Measurements from ENCODE around the gene YWHAB. TPM values are rescaled to one million over a fixed set of nuclear protein-coding genes. Genes with fewer than 3 reads are reported as not detected.

The YWHAB gene
- total and polyA plus RNA-seq, 3 donors from 2014 or later: 106 to 127 (median 125) TPM

- Histone ChIP-seq H3K4me1 (no peaks in the 10 kb centered on the region), H3K27me3 (no peaks in the 10 kb centered on the region), H3K27ac (no peak overlapping the region), H3K9me3 (no peaks in the 10 kb centered on the region), H3K4me3 (no peak overlapping the region), H3K36me3 (ENCODE audit: low read depth, missing control alignments) (no peaks in the 10 kb centered on the region)
- intact Hi-C loops (cut with DNase I; ENCODE audit: low total_unique reads): no loop called here
- no peak for DNase-seq
- TF ChIP-seq POLR2A (IDR thresholded peaks at IDR 0.05) (no peak), CTCF (IDR thresholded peaks at IDR 0.05) (no peak)
- WGBS, 2 donors: 94% methylated on average over 14 of the region's 14 CpGs
These were observed 35.9 kb downstream of the YWHAB start for GRCh38 chr20:44921447-44921846.

- H3K27me3 ChIP-seq: no peaks in the 10 kb centered on the region
- 84 to 91% methylated on average over 4 of the region's 4 CpGs for WGBS, 2 donors
- H3K4me1 ChIP-seq: no peaks in the 10 kb centered on the region
- DNase-seq: no peak
- no peak overlapping the region for H3K4me3 ChIP-seq
- no peaks in the 10 kb centered on the region for H3K9me3 ChIP-seq
- H3K27ac ChIP-seq: no peak overlapping the region
- intact Hi-C loops (cut with DNase I; ENCODE audit: low total_unique reads): no loop called here
- TF ChIP-seq CTCF (IDR thresholded peaks at IDR 0.05): no peak
- no peak for TF ChIP-seq POLR2A (IDR thresholded peaks at IDR 0.05)
- H3K36me3 ChIP-seq (ENCODE audit: low read depth, missing control alignments): no peaks in the 10 kb centered on the region
These were observed 39.0 kb downstream of the YWHAB start for GRCh38 chr20:44924541-44924940.

GRCh38 chr20:44928595-44928994, 43.1 kb downstream of the YWHAB start:
- Histone ChIP-seq H3K9me3 (no peaks in the 10 kb centered on the region), H3K4me3 (no peak overlapping the region), H3K36me3 (ENCODE audit: low read depth, missing control alignments) (no peaks in the 10 kb centered on the region), H3K27ac (no peak overlapping the region), H3K4me1 (no peaks in the 10 kb centered on the region), H3K27me3 (no peaks in the 10 kb centered on the region)
- TF ChIP-seq CTCF (IDR thresholded peaks at IDR 0.05) (no peak), POLR2A (IDR thresholded peaks at IDR 0.05) (no peak)
- WGBS, 2 donors: 72 to 79% methylated on average over 3 of the region's 3 CpGs
- DNase-seq: no peak
- intact Hi-C loops (cut with DNase I; ENCODE audit: low total_unique reads): no loop called here

- no peak overlapping the region for H3K4me3 ChIP-seq
- WGBS, 2 donors: 92 to 94% methylated on average over 11 to 18 of the region's 18 CpGs
- no peaks in the 10 kb centered on the region for H3K4me1 ChIP-seq
- DNase-seq: no peak
- no peak for TF ChIP-seq POLR2A (IDR thresholded peaks at IDR 0.05)
- no peak for TF ChIP-seq CTCF (IDR thresholded peaks at IDR 0.05)
- no peaks in the 10 kb centered on the region for H3K9me3 ChIP-seq
- H3K27me3 ChIP-seq: no peaks in the 10 kb centered on the region
- H3K36me3 ChIP-seq (ENCODE audit: low read depth, missing control alignments): no peaks in the 10 kb centered on the region
- intact Hi-C loops (cut with DNase I; ENCODE audit: low total_unique reads): no loop called here
- no peak overlapping the region for H3K27ac ChIP-seq
These were observed 45.1 kb downstream of the YWHAB start for GRCh38 chr20:44930517-44931168.

GRCh38 chr20:44931911-44932310, 46.4 kb downstream of the YWHAB start:
- WGBS, 2 donors: 89 to 92% methylated on average over 2 to 3 of the region's 3 CpGs
- Histone ChIP-seq H3K9me3 (no peaks in the 10 kb centered on the region), H3K27ac (no peak overlapping the region), H3K4me3 (no peak overlapping the region), H3K36me3 (ENCODE audit: low read depth, missing control alignments) (no peaks in the 10 kb centered on the region), H3K4me1 (no peaks in the 10 kb centered on the region), H3K27me3 (no peaks in the 10 kb centered on the region)
- TF ChIP-seq CTCF (IDR thresholded peaks at IDR 0.05) (no peak), POLR2A (IDR thresholded peaks at IDR 0.05) (no peak)
- DNase-seq: no peak
- intact Hi-C loops (cut with DNase I; ENCODE audit: low total_unique reads): no loop called here

Data from testis (tissue), 3 donors.